Hepatic stellate cell (primary cell): ENCODE results near the gene IL12RB2.

Source experiments
- DNase-seq: peaks from one replicate; pipeline ENCODE4 v3.0.0; 2011; ENCODE audit warnings: low spot score

IL12RB2 gene, protein sequence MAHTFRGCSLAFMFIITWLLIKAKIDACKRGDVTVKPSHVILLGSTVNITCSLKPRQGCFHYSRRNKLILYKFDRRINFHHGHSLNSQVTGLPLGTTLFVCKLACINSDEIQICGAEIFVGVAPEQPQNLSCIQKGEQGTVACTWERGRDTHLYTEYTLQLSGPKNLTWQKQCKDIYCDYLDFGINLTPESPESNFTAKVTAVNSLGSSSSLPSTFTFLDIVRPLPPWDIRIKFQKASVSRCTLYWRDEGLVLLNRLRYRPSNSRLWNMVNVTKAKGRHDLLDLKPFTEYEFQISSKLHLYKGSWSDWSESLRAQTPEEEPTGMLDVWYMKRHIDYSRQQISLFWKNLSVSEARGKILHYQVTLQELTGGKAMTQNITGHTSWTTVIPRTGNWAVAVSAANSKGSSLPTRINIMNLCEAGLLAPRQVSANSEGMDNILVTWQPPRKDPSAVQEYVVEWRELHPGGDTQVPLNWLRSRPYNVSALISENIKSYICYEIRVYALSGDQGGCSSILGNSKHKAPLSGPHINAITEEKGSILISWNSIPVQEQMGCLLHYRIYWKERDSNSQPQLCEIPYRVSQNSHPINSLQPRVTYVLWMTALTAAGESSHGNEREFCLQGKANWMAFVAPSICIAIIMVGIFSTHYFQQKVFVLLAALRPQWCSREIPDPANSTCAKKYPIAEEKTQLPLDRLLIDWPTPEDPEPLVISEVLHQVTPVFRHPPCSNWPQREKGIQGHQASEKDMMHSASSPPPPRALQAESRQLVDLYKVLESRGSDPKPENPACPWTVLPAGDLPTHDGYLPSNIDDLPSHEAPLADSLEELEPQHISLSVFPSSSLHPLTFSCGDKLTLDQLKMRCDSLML

DNA sequence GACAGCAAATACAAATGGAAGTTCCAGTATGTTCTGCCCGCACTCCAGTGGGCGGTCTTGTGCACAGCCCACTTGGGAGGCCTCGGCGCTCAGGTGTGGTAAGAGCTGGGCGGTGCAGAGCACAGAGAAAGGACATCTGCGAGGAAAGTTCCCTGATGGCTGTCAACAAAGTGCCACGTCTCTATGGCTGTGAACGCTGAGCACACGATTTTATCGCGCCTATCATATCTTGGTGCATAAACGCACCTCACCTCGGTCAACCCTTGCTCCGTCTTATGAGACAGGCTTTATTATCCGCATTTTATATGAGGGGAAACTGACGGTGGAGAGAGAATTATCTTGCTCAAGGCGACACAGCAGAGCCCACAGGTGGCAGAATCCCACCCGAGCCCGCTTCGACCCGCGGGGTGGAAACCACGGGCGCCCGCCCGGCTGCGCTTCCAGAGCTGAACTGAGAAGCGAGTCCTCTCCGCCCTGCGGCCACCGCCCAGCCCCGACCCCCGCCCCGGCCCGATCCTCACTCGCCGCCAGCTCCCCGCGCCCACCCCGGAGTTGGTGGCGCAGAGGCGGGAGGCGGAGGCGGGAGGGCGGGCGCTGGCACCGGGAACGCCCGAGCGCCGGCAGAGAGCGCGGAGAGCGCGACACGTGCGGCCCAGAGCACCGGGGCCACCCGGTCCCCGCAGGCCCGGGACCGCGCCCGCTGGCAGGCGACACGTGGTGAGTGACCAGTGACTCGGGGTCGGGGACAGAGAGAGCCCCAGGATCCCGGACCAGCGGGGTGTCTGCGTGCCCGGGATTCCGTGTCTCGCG lies at the start of gene IL12RB2:
Gene IL12RB2, plus strand, starts transcription at position 623 of the 810 bp plus-strand sequence. CDS start 12,496 bp downstream, outside the sequence.
- no peak for DNase-seq

DNA sequence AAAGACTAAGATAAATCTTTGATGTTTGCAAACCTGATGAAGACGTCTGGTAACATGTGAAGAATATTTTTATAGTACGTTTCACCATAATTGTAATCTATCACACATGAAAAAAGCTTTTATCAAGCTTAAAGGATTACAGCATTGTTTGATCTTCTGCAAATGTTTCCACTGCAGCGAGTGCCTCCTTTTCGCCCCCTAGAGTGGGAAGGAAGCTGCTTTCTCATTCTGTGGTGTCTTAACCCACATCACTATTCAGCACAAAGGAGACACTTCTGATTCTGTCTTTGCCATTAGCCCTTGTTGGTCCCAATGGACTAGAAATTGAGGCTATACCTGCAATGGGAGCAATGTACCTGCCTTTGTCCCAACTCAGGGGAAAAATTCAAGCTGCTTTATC lies 46.0 kb upstream of the IL12RB2 start:
- no peak for DNase-seq

DNA sequence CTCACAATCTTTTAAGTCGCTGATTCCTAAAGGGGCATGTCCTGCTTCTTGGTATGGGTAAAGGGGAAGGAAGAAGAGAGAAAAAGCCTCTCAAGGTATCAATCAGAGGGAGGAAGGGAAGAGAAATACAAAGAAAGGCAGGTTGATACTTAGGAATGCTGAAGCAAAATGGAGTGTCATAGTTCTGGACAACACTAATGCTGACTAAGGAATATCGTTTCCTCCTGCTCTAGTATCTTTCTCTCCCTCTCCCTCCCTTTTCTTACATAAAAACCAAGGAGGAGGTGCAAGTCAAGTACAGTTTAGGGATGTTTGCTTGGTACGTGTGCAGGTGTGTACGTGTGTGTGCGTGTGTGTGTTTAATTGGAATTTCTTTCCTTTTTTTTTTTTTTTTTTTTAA lies 44.9 kb upstream of the IL12RB2 start:
- DNase-seq, result no peak

DNA sequence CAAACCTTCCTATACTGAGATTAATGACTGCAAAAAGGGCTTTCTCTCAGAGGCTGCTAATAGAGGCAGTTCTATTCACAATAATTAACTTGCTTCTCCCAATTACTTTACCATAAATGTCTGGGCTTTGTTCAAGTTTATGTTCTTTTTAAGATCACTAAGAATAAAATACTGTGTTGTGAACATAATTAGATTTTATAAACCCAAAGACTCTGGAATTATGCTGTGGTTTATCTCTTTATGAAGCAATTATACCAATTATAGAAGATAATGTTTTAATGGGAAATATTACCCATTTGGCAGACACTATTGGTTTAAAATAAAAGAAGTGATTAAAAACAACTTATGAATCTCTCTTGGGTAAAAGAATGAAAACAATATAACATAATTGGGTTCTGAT lies 43.5 kb upstream of the IL12RB2 start:
- no peak for DNase-seq

DNA sequence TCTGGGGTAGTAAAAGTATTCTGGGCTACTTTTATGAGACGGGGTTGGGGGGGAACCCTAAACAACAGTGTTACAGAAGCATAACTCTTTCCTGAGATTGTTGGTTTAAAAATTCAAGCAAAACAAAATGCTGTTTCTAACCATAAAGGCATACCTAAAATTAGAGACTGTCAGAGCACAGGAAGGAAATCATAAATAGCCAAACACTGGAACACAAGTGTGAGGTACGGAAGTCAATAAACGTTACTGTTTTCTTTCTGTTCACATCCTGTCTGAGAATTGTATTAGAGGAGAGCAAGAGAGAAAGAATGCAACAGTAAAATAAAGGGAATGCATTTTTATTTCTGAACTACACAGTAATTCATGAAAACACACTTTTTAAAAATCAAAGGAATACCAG lies 42.8 kb upstream of the IL12RB2 start:
- no peak for DNase-seq

DNA sequence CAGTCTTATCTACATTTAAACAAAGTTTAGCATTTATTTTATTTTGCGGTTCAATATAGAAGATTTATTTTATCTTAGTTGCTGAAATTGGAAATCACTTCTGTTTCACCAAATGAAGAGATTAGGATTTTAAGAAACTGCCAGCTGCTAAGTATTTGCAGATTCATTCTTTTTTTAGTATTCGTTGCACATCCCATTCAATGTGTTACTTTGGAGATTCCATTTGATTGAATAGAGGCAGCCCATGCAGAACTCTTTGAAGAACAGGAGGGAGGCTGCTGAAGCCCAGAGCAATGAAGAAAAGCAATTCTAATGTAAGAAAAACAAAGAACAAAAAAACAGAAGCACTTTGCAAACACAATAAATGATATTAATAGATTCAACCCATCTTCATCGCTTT lies 38.6 kb upstream of the IL12RB2 start:
- DNase-seq, result no peak

DNA sequence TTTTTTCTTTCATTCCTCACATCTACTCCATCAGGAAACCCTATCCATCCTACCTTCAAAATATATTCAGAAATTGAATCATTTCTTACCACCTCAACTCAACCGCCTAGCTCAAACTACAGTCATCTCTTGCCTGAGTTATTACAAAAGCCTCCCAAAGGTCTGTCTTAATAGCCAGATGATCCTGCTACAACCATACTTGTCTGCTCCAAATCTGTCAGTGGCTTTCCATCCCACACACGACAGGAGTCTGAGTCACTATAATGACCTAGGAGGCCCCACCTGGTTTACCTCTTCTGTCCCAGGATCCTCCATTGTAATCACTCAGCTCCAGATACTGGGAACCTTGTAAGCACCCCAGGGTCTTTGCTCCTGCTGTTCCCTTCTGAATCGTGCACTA lies 37.1 kb upstream of the IL12RB2 start:
- no peak for DNase-seq

DNA sequence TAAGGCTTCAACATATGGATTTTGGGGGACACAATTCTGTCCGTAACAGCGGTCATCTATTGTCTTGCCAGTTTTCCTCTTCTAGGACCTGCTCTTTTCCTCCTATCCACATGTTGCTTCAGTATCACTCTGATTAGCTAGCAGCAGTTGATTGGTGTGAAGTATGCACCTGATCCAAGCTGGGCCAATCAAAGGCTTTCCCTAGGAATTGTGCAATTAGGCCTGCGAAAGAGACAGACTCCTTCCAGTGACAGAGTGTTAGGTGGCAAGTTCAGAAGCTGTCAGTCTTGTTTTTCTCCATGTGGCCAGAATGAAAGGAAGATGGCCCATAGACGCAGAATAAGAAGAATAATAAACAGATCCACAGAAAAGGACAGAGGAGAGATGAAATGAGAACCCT lies 34.1 kb upstream of the IL12RB2 start:
- no peak for DNase-seq

DNA sequence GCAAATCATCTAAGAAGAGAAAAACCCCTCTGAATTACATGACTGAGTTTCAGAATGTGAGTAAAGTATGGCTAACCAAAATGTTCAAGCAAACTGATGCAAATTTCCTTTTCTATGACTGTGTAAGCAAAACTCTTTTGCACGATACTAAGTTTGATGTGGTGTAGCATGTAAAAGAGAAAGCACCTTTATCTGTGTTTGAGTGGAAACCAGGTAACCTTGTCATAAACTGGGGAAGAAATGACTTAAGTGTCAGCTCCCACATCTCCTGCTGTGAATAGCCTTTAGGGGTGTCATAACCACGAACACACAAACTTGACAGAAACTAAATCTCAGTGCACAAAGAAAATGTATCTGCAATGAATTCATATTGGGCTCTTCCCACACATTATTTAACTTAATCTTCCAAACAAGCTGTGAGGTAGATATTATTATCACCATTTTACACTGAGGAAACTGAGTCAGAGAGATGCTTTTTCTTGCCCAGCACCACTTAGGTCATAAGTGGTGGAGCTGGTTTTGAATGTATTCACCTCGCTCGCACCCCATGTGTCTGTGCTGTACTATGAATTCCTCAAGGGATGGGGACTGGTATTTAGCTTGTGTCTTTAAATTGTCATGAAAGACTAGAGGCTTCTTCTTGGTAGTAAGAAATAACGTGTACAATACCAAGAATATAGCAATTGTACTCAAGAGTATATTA lies 32.9 kb upstream of the IL12RB2 start:
- no peak for DNase-seq

DNA sequence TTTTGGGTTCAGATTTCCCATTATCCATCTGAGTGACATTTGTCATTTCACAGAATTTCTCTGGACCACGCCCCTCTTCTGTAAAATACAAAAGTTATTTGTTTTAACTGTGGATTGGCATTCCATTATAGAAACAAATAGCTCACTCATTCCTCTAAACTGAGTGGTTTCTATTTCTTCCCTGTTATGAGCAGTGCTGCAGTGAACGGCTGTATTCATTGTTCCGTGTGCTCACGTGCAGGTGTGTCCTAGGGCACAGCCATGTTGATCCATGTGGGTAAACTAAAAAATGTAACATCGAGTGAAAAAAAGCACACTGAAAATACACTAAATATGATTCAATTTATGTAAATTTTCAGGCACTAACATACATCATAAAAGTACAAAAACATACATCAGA lies 27.0 kb upstream of the IL12RB2 start:
- no peak for DNase-seq

DNA sequence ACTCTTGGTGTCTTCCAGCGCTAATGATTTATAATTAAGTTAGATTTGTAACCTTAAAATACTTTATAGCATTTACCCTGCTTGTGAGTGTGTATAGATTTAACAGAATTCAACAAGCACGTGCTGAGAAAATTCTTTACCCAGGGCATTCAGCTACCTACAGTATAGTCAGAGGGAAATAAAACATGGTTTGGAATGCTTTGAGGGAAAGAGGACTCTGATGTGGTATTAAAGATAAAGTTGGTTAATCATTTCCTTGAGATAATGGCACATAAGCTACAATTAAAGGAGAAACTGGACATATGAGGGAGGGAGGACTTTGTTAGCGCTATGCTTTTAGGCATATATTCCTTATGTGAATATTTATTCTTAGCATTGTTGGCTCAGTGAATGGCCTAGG lies 26.4 kb upstream of the IL12RB2 start:
- DNase-seq, result no peak

DNA sequence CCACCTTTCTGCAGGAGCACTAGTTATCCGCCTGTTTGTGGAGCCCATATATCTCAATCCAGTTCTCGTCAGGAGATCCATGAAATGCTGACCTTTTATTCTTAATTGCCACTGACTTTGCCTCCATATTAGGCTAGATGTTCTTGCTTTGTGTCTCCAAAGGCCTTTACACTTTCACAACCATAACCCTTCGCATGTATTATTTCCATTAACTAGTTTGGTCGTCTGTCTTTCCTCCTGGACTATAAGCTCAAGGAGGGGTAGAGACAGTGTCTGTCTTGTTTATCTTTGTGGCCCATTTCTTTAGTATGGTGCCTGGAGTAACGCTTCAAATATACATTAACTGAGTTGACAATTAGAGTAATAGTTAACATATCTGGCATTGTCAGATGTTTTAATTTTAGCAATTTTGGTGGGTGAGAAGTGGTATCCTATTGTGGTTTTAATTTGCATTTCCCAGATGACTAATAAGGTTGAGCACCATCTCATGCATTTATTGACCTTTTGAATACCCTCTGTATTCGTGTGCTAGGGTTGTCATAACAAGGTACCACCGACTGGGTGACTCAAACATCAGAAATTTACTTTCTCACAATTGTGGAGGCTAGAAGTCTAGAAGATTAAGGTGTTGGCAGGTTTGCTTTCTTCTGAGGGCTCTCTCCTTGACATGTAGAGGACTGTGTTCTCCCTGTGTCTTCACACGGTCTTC lies 21.7 kb upstream of the IL12RB2 start:
- DNase-seq, result no peak

DNA sequence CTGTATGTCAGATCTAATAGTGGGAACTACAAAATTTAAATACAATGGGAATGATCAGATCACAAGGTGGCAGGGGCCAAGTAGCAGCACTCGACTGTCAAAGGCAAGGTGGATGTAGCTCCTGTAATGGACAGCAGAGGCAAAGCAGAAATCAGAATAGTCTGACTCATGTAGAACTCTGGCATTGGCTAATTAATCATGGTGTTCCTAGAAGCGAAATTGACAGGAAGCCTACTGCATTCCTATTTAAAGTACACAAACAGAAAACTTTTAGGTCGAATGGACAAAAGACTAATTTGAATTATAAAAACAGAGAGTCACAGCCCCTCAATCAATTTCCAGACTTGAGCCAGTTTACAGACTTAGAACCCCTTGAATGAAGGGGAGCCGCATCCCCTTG lies 17.4 kb upstream of the IL12RB2 start:
- no peak for DNase-seq

DNA sequence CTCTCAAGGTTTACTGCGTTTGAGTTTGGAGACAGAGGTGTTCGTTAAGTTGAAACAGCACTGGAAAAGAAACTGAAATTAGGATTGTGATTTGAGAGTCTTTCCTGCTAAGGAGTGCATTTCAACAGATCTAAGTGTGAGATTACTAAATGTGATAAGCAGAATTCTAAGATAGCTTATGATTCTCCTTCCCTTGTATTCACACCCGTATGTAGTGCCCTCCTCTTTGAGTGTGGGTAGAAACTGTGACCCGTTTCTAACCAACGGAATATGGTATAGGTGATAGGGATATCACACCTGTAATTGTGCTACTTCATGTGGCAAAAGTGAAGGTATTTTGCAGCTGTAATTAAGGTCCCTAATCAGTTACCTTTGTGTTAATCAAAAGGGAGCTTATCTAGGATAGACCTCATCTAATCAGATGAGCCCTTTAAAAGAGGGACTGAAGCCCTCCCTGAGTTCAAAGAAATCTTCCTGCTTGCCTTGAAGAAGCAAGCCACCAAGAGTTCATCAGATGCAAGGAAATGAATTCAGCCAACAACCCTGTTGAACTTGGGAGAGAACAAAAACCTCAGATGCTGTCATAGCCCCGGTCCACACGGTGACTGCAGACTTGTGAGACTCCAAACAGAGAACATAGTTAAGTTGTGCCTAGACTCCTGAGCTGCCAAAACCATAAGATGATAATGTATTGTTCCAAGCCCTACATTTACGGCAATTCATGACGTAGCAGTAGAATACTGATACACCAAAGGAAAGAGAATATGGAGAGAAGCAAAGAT lies 12.6 kb upstream of the IL12RB2 start:
- no peak for DNase-seq

DNA sequence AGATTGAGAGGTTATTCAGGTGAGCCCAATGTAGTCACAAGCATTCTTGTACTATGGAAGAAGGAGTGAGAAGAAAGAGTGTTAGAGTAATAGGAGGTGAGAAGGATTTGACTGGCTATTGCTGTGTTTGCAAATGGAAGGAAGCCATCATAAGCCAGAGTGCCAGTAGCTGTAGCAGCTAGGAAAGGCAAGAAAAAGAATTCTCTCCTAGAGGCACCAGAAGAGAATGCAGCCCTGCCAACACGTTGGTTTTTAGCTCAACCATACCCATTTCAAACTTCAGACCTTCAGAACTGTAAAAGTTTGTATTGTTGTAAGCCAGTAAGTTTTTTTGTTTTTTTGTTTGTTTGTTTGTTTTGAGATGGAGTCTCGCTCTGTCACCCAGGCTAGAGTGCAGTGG lies 8.9 kb upstream of the IL12RB2 start:
- no peak for DNase-seq

DNA sequence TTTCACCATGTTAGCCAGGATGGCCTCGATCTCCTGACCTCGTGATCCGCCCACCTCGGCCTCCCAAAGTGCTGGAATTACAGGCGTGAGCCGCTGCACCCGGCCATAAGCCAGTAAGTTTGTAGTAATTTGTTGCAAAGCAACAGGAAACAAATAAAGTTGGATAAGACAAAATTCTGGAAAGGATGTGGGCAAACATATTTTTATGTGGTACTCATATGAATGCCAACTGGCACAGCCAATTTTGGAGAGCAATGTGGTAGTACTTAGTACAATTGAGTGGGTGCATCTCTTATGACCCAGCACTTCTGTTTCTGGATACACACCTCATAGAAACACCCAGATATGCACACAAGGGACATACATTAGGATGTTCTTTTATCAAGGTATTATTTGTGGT lies 8.4 kb upstream of the IL12RB2 start:
- DNase-seq, result no peak

DNA sequence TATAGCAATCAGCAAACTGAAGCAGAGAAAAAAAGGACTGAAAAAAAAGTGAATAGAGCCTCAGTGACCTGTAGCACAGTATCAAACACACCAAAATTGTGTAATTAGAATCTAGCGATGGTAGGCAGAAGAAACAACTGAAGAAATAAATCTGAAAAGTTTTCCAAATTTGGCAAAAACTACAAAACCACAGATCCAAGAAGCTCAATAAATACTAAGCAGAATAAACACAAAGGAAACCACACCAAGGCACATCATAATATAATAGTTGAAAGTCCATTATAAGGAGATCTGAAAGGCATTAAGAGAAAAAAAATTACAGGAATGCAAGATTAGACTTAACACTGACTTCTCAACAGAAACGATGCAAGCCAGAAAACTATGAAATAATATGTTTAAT lies 7.1 kb upstream of the IL12RB2 start:
- no peak for DNase-seq

DNA sequence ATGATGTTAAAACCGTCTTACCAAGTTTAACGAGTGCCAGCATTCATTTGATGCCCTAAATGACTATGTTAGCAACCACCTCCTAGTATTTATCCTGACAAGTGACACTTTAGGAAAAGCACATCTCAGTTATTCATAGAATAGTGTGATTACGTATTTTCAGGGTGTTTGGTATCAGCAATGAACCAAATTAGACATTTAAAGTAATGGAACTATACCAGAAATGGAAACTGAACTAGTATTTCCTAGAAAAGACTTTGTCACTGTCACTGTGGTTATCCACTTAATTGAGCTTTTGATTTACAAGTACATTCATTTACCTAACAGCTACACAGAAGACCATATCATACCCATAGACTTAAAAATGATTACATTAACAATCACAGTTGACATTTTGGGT lies 3.6 kb upstream of the IL12RB2 start:
- no peak for DNase-seq

DNA sequence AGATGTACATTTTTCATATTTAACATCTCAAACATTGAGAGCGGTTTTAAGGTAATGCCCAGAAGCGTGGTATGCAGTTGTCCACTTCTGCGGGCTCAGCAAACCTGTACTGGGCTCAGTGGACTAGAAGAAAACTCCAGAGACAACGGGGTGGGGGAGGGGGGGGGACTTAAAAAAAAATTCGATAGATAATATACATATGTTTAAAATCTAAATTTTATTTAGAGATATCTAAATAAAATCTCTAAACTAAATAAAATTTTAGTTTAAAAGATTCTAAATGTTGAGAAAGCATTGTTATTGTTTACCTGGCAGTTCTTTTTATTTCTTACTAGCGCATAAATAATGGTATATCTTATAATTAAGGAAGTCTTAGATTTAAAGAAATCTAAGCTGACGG lies 1.1 kb upstream of the IL12RB2 start:
- no peak for DNase-seq

DNA sequence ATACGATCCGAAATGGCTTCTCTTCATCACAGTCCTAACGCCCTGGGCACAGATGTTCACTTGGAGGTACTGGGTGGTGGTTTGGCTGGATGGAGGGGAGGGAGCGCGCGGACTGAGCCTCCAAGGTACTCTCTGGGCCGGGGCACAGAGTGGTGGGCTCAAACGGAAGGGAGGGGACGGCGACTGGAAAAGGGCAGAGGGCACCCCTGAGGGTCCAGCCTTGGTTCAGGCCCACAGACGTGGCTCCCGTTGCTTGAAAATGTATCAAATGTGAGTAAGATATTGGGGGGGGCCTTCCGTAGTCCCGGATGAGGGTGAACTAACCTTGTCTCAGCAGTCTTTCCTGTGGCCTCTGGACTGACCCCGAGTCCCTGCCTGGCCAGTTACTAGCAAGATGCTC lies 463 bp downstream of the IL12RB2 start:
- DNase-seq, result no peak
